K562 (cell line): ENCODE data around the gene PRPF8. TPM values are rescaled to one million over a fixed set of nuclear protein-coding genes. Genes with fewer than 3 reads are reported as not detected.

Experiments used
- CBFA2T3 ChIP-seq: fragments of 450-650 bp; IDR thresholded peaks from 2 replicates; pipeline ENCODE4 v1.6.1; 2017
- CCAR2 ChIP-seq: fragments of 200-400 bp; formaldehyde crosslinking; IDR thresholded peaks from 2 replicates; pipeline ENCODE4 v1.6.1; 2017; ENCODE audit warnings: mild to moderate bottlenecking, low read depth, low read length
- CEBPB ChIP-seq: fragments of 450-650 bp; IDR thresholded peaks from 2 replicates; pipeline ENCODE4 v1.6.1; 2016; ENCODE audit warnings: missing genetic modification characterization, missing compliant biosample characterization
- CXXC5 ChIP-seq: fragments of 250-450 bp; sonication (Bioruptor Pico); IDR thresholded peaks from 2 replicates; pipeline ENCODE4 v1.8.0; 2022; ENCODE audit warnings: inconsistent platforms, mild to moderate bottlenecking, moderate library complexity
- EGR1 ChIP-seq: fragments of 450-650 bp; conservative IDR thresholded peaks from 2 replicates; pipeline ENCODE4 v1.6.1; 2017; ENCODE audit warnings: mild to moderate bottlenecking
- EHMT2 ChIP-seq: fragments of 450-650 bp; IDR thresholded peaks from 2 replicates; pipeline ENCODE4 v1.6.1; 2018; ENCODE audit warnings: antibody characterized with exemption
- FIP1L1 ChIP-seq: fragments of 200-400 bp; formaldehyde crosslinking; IDR thresholded peaks from 2 replicates; pipeline ENCODE4 v1.6.1; 2018; ENCODE audit warnings: mild to moderate bottlenecking, low read depth, low read length; ENCODE audit not compliant: poor library complexity, severe bottlenecking
- FOXJ2 ChIP-seq: fragments of 200-800 bp; sonication (Bioruptor generic); IDR thresholded peaks from 2 replicates; pipeline ENCODE4 v1.6.1; 2016; ENCODE audit warnings: missing genetic modification characterization, missing compliant biosample characterization
- MED1 ChIP-seq: sonication (generic); formaldehyde crosslinking; IDR thresholded peaks from 2 replicates; pipeline ENCODE4 v1.8.1; 2023; ENCODE audit warnings: missing genetic modification reagents, borderline replicate concordance
- MEF2D ChIP-seq: conservative IDR thresholded peaks from 2 replicates; pipeline ENCODE4 v1.6.1; 2016; ENCODE audit warnings: low read depth, missing genetic modification characterization, missing compliant biosample characterization
- NFRKB ChIP-seq: fragments of 450-650 bp; IDR thresholded peaks from 2 replicates; pipeline ENCODE4 v1.6.1; 2016; ENCODE audit warnings: low read depth
- PHB ChIP-seq: fragments of 250-450 bp; sonication (Bioruptor Pico); IDR thresholded peaks from 2 replicates; pipeline ENCODE4 v1.5.0; 2021
- PRMT5 ChIP-seq: sonication (generic); formaldehyde crosslinking; IDR thresholded peaks from 2 replicates; pipeline ENCODE4 v1.5.0; 2020; ENCODE audit warnings: missing genetic modification reagents
- RBM25 ChIP-seq: fragments of 200-400 bp; formaldehyde crosslinking; IDR thresholded peaks from 2 replicates; pipeline ENCODE4 v1.6.1; 2018; ENCODE audit warnings: low read length, low read depth, moderate library complexity; ENCODE audit not compliant: severe bottlenecking
- SIRT6 ChIP-seq: IDR thresholded peaks from one replicate; pipeline ENCODE4 v1.6.1; 2012; ENCODE audit warnings: low read depth, mild to moderate bottlenecking, control low read depth, inconsistent platforms, low read length, moderate library complexity
- SMC3 ChIP-seq: conservative IDR thresholded peaks from 2 replicates; pipeline ENCODE4 v1.6.1; 2011; ENCODE audit warnings: low read depth, low read length, improper control_type of control experiment; ENCODE audit not compliant: insufficient read depth
- SP1 ChIP-seq: sonication (generic); formaldehyde crosslinking; IDR thresholded peaks from 2 replicates; pipeline ENCODE4 v1.8.1; 2022; ENCODE audit warnings: mild to moderate bottlenecking, missing genetic modification reagents
- SRSF9 ChIP-seq: fragments of 200-400 bp; formaldehyde crosslinking; IDR thresholded peaks from 2 replicates; pipeline ENCODE4 v1.6.1; 2017; ENCODE audit warnings: low read depth, low read length, borderline replicate concordance
- SUPT5H ChIP-seq: fragments of 450-650 bp; IDR thresholded peaks from 2 replicates; pipeline ENCODE4 v1.6.1; 2016
- TAF9B ChIP-seq: fragments of 450-650 bp; IDR thresholded peaks from 2 replicates; pipeline ENCODE4 v1.6.1; 2018; ENCODE audit warnings: mild to moderate bottlenecking; ENCODE audit not compliant: partially characterized antibody
- ZNF184 ChIP-seq: sonication (generic); formaldehyde crosslinking; IDR thresholded peaks from 2 replicates; pipeline ENCODE4 v1.5.0; 2020; ENCODE audit warnings: missing genetic modification reagents
- ZNF212 ChIP-seq: fragments of 450-650 bp; formaldehyde crosslinking; IDR thresholded peaks from 2 replicates; pipeline ENCODE4 v1.4.0; 2020; ENCODE audit warnings: mild to moderate bottlenecking
- ZNF324 ChIP-seq: fragments of 250-450 bp; sonication (Bioruptor Pico); IDR thresholded peaks from 2 replicates; pipeline ENCODE4 v1.4.0; 2020; ENCODE audit warnings: mild to moderate bottlenecking
- polyA plus RNA-seq, 8 experiments: library from polyadenylated mRNA; depleted of rRNA in 4 of 8; stranded (reverse) in 5 of 8; unstranded in 3 of 8; fragments of >200 nt; fragmentation: Nextera tagmentation in 2 of 8; fragmentation: Illumina TruSeq in 1 of 8; extraction: Ambion mirVana in 2 of 8; extraction: Trizol in 1 of 8; gene quantifications; 2 replicates each; pipeline versions ENCODE4 v1.2.1 to v1.2.3, GENCODE V29; 2011 to 2014; ENCODE audit warnings: inconsistent platforms in 1 of 8, missing spikeins in 1 of 8
- total RNA-seq, 7 experiments: library from RNA; depleted of rRNA in 6 of 7; stranded (reverse); fragments of >200 nt in 6 of 7; fragmentation: Illumina TruSeq in 2 of 7; extraction: Trizol in 2 of 7; gene quantifications; 2 replicates each; pipeline versions ENCODE4 v1.2.1 to v1.2.3, GENCODE V29; 2011 to 2021; ENCODE audit warnings: low replicate concordance in 1 of 7
- TF ChIP-seq, protein P1 (sequence below): IDR thresholded peaks from 3 replicates; pipeline ENCODE4 v1.6.1; 2011; ENCODE audit warnings: borderline replicate concordance, mild to moderate bottlenecking, moderate library complexity; ENCODE audit not compliant: insufficient read length; ENCODE audit errors: extremely low read depth
- TF ChIP-seq, protein P2 (sequence below): fragments of 250-450 bp; sonication (Bioruptor Pico); IDR thresholded peaks from 2 replicates; pipeline ENCODE4 v1.5.0; 2021

PRPF8 gene
- total and polyA plus RNA-seq, 9 of the 15 experiments (the other 6 are each of a cell fraction or from before 2014, with no cell fraction given): 64.3 to 294 (median 85.9) TPM

DNA sequence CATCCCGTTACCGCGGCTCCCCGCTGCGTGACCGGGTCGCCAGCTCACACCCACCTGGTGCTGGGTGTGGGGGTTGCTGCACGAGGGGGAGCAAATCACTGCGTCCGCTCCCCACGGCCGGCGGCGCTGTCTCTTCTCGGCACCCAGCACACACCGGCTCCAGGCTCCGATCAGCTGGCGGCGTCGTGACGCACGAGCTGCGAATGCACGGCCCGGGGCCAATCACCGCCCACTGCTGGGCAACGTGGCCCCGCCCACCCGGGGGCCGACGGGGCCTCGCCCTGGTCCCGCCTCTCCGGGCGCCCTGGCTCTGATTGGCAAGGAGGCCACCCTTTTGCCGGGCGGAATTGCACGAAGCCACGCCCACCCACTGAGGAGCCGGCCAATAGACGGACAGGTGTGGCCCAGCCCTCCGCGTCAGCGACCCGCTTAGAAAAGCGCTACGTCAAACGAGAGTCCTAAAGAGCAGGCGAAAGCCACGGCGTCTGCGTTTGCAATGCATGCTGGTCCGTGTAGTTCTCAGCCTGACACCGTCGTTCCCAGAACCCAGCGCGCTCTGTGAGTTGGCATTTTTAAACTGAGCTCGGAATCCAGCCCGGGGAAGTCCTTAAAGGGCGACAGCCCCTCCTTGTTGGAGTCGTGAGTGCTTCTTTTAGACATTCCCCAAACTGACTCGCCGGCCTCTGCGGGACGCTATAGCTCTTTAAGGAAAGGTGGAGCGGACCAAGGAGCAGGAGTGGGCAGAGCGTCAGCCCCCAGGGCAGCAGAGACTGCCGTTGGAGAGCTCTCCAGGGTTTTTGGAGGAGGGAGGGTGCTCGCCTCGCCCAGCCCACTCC, 31.6 kb upstream of the PRPF8 start (continued):
- no peak for TF ChIP-seq SRSF9
- no peak for TF ChIP-seq ZNF212 (CRISPR knock-in tag)
- no peak for TF ChIP-seq SMC3
- peak; percentile 84 for TF ChIP-seq SUPT5H
- peak; percentile 82 for TF ChIP-seq TAF9B
- TF ChIP-seq CEBPB: no peak
- no peak for TF ChIP-seq PRMT5 (CRISPR knock-in tag)
- no peak for TF ChIP-seq PHB (CRISPR knock-in tag)
- TF ChIP-seq, protein P1, sequence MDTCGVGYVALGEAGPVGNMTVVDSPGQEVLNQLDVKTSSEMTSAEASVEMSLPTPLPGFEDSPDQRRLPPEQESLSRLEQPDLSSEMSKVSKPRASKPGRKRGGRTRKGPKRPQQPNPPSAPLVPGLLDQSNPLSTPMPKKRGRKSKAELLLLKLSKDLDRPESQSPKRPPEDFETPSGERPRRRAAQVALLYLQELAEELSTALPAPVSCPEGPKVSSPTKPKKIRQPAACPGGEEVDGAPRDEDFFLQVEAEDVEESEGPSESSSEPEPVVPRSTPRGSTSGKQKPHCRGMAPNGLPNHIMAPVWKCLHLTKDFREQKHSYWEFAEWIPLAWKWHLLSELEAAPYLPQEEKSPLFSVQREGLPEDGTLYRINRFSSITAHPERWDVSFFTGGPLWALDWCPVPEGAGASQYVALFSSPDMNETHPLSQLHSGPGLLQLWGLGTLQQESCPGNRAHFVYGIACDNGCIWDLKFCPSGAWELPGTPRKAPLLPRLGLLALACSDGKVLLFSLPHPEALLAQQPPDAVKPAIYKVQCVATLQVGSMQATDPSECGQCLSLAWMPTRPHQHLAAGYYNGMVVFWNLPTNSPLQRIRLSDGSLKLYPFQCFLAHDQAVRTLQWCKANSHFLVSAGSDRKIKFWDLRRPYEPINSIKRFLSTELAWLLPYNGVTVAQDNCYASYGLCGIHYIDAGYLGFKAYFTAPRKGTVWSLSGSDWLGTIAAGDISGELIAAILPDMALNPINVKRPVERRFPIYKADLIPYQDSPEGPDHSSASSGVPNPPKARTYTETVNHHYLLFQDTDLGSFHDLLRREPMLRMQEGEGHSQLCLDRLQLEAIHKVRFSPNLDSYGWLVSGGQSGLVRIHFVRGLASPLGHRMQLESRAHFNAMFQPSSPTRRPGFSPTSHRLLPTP: no peak
- no peak for TF ChIP-seq ZNF324 (CRISPR knock-in tag)
- TF ChIP-seq MEF2D: 0 out of 2 replicates have a peak, but pooled peaks have one; percentile 40
- TF ChIP-seq CCAR2: no peak
- TF ChIP-seq NFRKB: peak; percentile 91; the same call in 1 of the 2 replicates
- TF ChIP-seq EHMT2: no peak
- TF ChIP-seq SIRT6: no peak
- TF ChIP-seq MED1 (CRISPR knock-in tag): no peak
- TF ChIP-seq CBFA2T3: no peak; the same call in 1 of the 2 replicates
- peak; percentile 90 for TF ChIP-seq CXXC5 (CRISPR knock-in tag)
- peak; percentile 99 for TF ChIP-seq RBM25
- TF ChIP-seq, protein P2, sequence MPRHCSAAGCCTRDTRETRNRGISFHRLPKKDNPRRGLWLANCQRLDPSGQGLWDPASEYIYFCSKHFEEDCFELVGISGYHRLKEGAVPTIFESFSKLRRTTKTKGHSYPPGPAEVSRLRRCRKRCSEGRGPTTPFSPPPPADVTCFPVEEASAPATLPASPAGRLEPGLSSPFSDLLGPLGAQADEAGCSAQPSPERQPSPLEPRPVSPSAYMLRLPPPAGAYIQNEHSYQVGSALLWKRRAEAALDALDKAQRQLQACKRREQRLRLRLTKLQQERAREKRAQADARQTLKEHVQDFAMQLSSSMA: no peak
- peak; percentile 98 for TF ChIP-seq SP1 (CRISPR knock-in tag)
- TF ChIP-seq FOXJ2 (tag): peak; percentile 54; the same call in 1 of the 2 replicates
- TF ChIP-seq EGR1: peak; percentile 72
- TF ChIP-seq ZNF184 (CRISPR knock-in tag): no peak
- peak; percentile 57 for TF ChIP-seq FIP1L1
